HepG2 (cell line): Measurements from ENCODE around the gene KRT12. TPM values are rescaled to one million over a fixed set of nuclear protein-coding genes. Genes with fewer than 3 reads are reported as not detected.

Experiments
- AGO2 ChIP-seq: fragments of 200-400 bp; formaldehyde crosslinking; optimal IDR thresholded peaks from 2 replicates; pipeline ENCODE3; 2017; ENCODE audit warnings: mild to moderate bottlenecking, low read depth, low read length, moderate library complexity
- GATAD1 ChIP-seq: IDR thresholded peaks from 2 replicates; pipeline ENCODE4 v1.6.1; 2016; ENCODE audit warnings: missing genetic modification reagents, missing compliant biosample characterization
- HIC2 ChIP-seq: sonication (generic); formaldehyde crosslinking; IDR thresholded peaks from 2 replicates; pipeline ENCODE4 v1.9.0; 2022; ENCODE audit warnings: low read depth, missing genetic modification reagents
- IRX3 ChIP-seq: sonication (generic); formaldehyde crosslinking; IDR thresholded peaks from 2 replicates; pipeline ENCODE4 v1.8.1; 2023; ENCODE audit warnings: mild to moderate bottlenecking, low read depth, missing genetic modification reagents, borderline replicate concordance
- ISL2 ChIP-seq: sonication (generic); formaldehyde crosslinking; IDR thresholded peaks from 2 replicates; pipeline ENCODE4 v1.5.0; 2020; ENCODE audit warnings: missing genetic modification reagents
- KLF13 ChIP-seq: sonication (generic); formaldehyde crosslinking; IDR thresholded peaks from 2 replicates; pipeline ENCODE4 v1.4.0; 2020; ENCODE audit warnings: mild to moderate bottlenecking, missing genetic modification reagents
- KMT2A ChIP-seq: sonication (generic); formaldehyde crosslinking; IDR thresholded peaks from 2 replicates; pipeline ENCODE4 v1.4.0; 2020; ENCODE audit warnings: missing genetic modification reagents
- LBX2 ChIP-seq: sonication (generic); formaldehyde crosslinking; IDR thresholded peaks from 2 replicates; pipeline ENCODE4 v1.5.0; 2020; ENCODE audit warnings: missing genetic modification reagents, mild to moderate bottlenecking, borderline replicate concordance
- MAFF ChIP-seq: IDR thresholded peaks from 2 replicates; pipeline ENCODE4 v1.6.1; 2011; ENCODE audit warnings: low read depth, low read length, improper control_type of control experiment
- PBX2 ChIP-seq: IDR thresholded peaks from 2 replicates; pipeline ENCODE4 v1.6.1; 2016; ENCODE audit warnings: control low read depth
- POLR2A ChIP-seq, 2 experiments: IDR thresholded peaks; 2 replicates each; pipeline ENCODE4 v1.6.1; 2011; ENCODE audit warnings: low read depth in 2 of 2, low read length in 2 of 2, mild to moderate bottlenecking in 1 of 2, moderate library complexity in 1 of 2; ENCODE audit not compliant: insufficient read depth in 1 of 2
- SNAI1 ChIP-seq: sonication (generic); formaldehyde crosslinking; IDR thresholded peaks from 2 replicates; pipeline ENCODE4 v1.5.0; 2020; ENCODE audit warnings: mild to moderate bottlenecking, missing genetic modification reagents, borderline replicate concordance
- TMF1 ChIP-seq: sonication (generic); formaldehyde crosslinking; IDR thresholded peaks from 2 replicates; pipeline ENCODE4 v1.8.1; 2022; ENCODE audit warnings: low read depth, missing genetic modification reagents
- XRCC5 ChIP-seq: fragments of 200-400 bp; formaldehyde crosslinking; optimal IDR thresholded peaks from 2 replicates; pipeline ENCODE3; 2017; ENCODE audit warnings: mild to moderate bottlenecking, low read length
- ZBTB44 ChIP-seq: sonication (generic); formaldehyde crosslinking; IDR thresholded peaks from 2 replicates; pipeline ENCODE4 v1.4.0; 2020; ENCODE audit warnings: missing genetic modification reagents
- ZNF326 ChIP-seq: sonication (generic); formaldehyde crosslinking; IDR thresholded peaks from 2 replicates; pipeline ENCODE4 v1.4.0; 2020; ENCODE audit warnings: missing genetic modification reagents, borderline replicate concordance
- ZNF33A ChIP-seq: sonication (generic); formaldehyde crosslinking; IDR thresholded peaks from 2 replicates; pipeline ENCODE4 v1.5.1; 2020; ENCODE audit warnings: missing genetic modification reagents, mild to moderate bottlenecking, moderate library complexity, borderline replicate concordance
- ZNF616 ChIP-seq: sonication (generic); formaldehyde crosslinking; IDR thresholded peaks from 2 replicates; pipeline ENCODE4 v1.5.0; 2020; ENCODE audit warnings: low read depth, mild to moderate bottlenecking, missing genetic modification reagents
- ZNF703 ChIP-seq: sonication (generic); formaldehyde crosslinking; IDR thresholded peaks from 2 replicates; pipeline ENCODE4 v1.5.1; 2020; ENCODE audit warnings: missing genetic modification reagents, mild to moderate bottlenecking, moderate library complexity, borderline replicate concordance
- ZNF75D ChIP-seq: sonication (generic); formaldehyde crosslinking; IDR thresholded peaks from 2 replicates; pipeline ENCODE4 v1.8.1; 2023; ENCODE audit warnings: missing genetic modification reagents, mild to moderate bottlenecking, borderline replicate concordance
- ZSCAN12 ChIP-seq: sonication (generic); formaldehyde crosslinking; IDR thresholded peaks from 2 replicates; pipeline ENCODE4 v1.9.0; 2021; ENCODE audit warnings: mild to moderate bottlenecking, missing genetic modification reagents
- polyA plus RNA-seq, 8 experiments: library from polyadenylated mRNA; depleted of rRNA in 3 of 8; stranded (reverse) in 7 of 8; unstranded in 1 of 8; fragments of >200 nt; fragmentation: Illumina TruSeq in 4 of 8; extraction: Trizol in 4 of 8; gene quantifications; 2 replicates each; pipeline versions ENCODE4 v1.2.1 to v1.2.3, GENCODE V29; 2011 to 2016; ENCODE audit warnings: low read depth in 4 of 8, missing spikeins in 1 of 8, mixed read lengths in 1 of 8; ENCODE audit not compliant: insufficient read depth in 1 of 8
- total RNA-seq, 5 experiments: library from RNA; depleted of rRNA; stranded (reverse); fragments of >200 nt; fragmentation: Illumina TruSeq; extraction: Trizol; gene quantifications; 2 replicates each; pipeline ENCODE4 v1.2.3, GENCODE V29; 2016; ENCODE audit warnings: low read depth in 1 of 5
- TF ChIP-seq, protein P1 (sequence below): sonication (generic); formaldehyde crosslinking; IDR thresholded peaks from 2 replicates; pipeline ENCODE4 v1.5.1; 2020; ENCODE audit warnings: missing genetic modification reagents, mild to moderate bottlenecking, borderline replicate concordance

KRT12 gene
- total and polyA plus RNA-seq, 2 of the 13 experiments (the other 11 are each of a cell fraction or from before 2014, with no cell fraction given): 0.07 to 0.09 TPM

DNA sequence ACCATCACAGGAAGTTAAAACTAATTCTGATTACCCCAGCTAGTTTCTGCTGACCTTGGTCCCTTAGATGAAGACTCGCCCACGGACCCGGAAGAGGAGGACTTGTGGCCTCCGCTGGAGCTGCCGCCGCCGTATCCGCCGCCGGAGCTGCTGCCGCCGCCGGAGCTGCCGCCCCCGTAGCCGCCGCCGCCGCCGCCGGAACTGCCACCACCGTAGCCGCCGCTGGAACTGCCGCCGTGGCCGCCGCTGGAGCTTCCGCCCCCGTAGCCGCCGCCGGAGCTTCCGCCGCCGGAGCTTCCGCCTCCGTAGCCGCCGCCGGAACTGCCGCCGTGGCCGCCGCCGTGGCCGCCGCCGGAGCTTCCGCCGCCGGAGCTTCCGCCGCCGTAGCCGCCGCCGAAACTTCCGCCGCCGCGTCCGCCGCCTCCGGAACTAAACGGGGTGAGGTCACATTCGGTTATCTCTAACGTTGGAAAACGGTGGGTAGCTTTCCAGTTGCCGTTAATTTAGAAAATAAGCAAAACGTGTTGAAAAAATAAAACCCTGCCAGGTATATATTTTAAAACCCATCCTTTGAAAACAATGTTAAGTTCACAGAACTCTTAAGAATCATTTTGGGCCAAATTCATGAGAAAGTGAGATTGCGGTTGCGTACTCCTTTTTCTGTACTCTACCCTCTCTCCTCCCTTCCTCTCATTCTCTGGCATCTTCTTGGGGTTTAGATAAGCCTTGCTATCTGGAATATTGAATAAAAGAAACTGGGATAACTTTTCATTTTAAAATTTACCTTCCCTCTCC is 48.1 kb downstream of the KRT12 start (continued):
- TF ChIP-seq AGO2 (peak; percentile 66), ZSCAN12 (CRISPR knock-in tag) (0 out of 2 replicates have a peak, but pooled peaks have one; percentile 7), ZNF616 (CRISPR knock-in tag) (0 out of 2 replicates have a peak, but pooled peaks have one; percentile 43), MAFF (peak; percentile 6; the same call in 1 of the 2 replicates), SNAI1 (peak; percentile 75; the same call in 1 of the 2 replicates), HIC2 (CRISPR knock-in tag) (no peak), XRCC5 (peak; percentile 35), ZNF75D (CRISPR knock-in tag) (no peak), ZNF33A (CRISPR knock-in tag) (no peak), LBX2 (CRISPR knock-in tag) (peak; percentile 57; the same call in 1 of the 2 replicates), ZNF326 (CRISPR knock-in tag) (no peak), ISL2 (CRISPR knock-in tag) (no peak), ZBTB44 (CRISPR knock-in tag) (no peak; the same call in 1 of the 2 replicates), KLF13 (no peak), IRX3 (CRISPR knock-in tag) (no peak), TMF1 (CRISPR knock-in tag) (peak; percentile 41; the same call in 1 of the 2 replicates), KMT2A (CRISPR knock-in tag) (no peak; the same call in 1 of the 2 replicates), POLR2A (IDR thresholded peaks at IDR 0.05; ENCODE audit: insufficient read depth in 1 of 2, low read depth in 2 of 2, low read length in 2 of 2) (peak; percentile 72 to 76), GATAD1 (CRISPR knock-in tag) (0 out of 2 replicates have a peak, but pooled peaks have one; percentile 30), ZNF703 (CRISPR knock-in tag) (no peak), PBX2 (CRISPR knock-in tag) (no peak)
- TF ChIP-seq, protein P1, sequence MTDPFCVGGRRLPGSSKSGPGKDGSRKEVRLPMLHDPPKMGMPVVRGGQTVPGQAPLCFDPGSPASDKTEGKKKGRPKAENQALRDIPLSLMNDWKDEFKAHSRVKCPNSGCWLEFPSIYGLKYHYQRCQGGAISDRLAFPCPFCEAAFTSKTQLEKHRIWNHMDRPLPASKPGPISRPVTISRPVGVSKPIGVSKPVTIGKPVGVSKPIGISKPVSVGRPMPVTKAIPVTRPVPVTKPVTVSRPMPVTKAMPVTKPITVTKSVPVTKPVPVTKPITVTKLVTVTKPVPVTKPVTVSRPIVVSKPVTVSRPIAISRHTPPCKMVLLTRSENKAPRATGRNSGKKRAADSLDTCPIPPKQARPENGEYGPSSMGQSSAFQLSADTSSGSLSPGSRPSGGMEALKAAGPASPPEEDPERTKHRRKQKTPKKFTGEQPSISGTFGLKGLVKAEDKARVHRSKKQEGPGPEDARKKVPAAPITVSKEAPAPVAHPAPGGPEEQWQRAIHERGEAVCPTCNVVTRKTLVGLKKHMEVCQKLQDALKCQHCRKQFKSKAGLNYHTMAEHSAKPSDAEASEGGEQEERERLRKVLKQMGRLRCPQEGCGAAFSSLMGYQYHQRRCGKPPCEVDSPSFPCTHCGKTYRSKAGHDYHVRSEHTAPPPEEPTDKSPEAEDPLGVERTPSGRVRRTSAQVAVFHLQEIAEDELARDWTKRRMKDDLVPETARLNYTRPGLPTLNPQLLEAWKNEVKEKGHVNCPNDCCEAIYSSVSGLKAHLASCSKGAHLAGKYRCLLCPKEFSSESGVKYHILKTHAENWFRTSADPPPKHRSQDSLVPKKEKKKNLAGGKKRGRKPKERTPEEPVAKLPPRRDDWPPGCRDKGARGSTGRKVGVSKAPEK: no peak
